GM23338 (cell line): ENCODE measurements around the gene NCK2. TPM values are rescaled to one million over a fixed set of nuclear protein-coding genes. Genes with fewer than 3 reads are reported as not detected.

Experiments used
- ATAC-seq: fragments of 200-7000 bp; cut with Tn5 transposase; 3 replicates; pipeline ENCODE4 v1.9.1; 2020
- DNase-seq: peaks from one replicate; pipeline ENCODE4 v3.0.0-alpha.2; 2015; ENCODE audit warnings: low spot score
- H2AFZ ChIP-seq: fragments of 200-600 bp; sonication (generic); 2 replicates; pipeline ENCODE4 v1.8.0; 2016; ENCODE audit warnings: antibody characterized with exemption, mild to moderate bottlenecking, moderate library complexity
- H3F3A ChIP-seq: fragments of 200-600 bp; sonication (generic); replicated peaks from 2 replicates; pipeline ENCODE4 v1.8.0; 2017; ENCODE audit warnings: antibody characterized with exemption, mixed run types, low read depth
- H3K27ac ChIP-seq: fragments of 200-600 bp; sonication (generic); 2 replicates; pipeline ENCODE4 v1.6.1; 2016; ENCODE audit warnings: low read depth
- H3K27me3 ChIP-seq: fragments of 200-600 bp; sonication (generic); 2 replicates; pipeline ENCODE4 v1.8.0; 2016; ENCODE audit warnings: mild to moderate bottlenecking, mixed run types, moderate library complexity; ENCODE audit not compliant: insufficient read depth
- H3K36me3 ChIP-seq: fragments of 200-600 bp; sonication (generic); 2 replicates; pipeline ENCODE4 v1.8.0; 2016; ENCODE audit warnings: mild to moderate bottlenecking; ENCODE audit not compliant: insufficient read depth
- H3K4me1 ChIP-seq: fragments of 200-600 bp; sonication (generic); 2 replicates; pipeline ENCODE4 v1.8.0; 2016; ENCODE audit warnings: mild to moderate bottlenecking, moderate library complexity; ENCODE audit not compliant: insufficient read depth
- H3K4me2 ChIP-seq: fragments of 200-600 bp; sonication (generic); 2 replicates; pipeline ENCODE4 v1.7.1; 2017; ENCODE audit warnings: mixed run types
- H3K4me3 ChIP-seq: fragments of 200-600 bp; sonication (generic); 2 replicates; pipeline ENCODE4 v1.6.1; 2016; ENCODE audit warnings: mixed run types
- H3K79me2 ChIP-seq: fragments of 200-600 bp; sonication (generic); replicated peaks from 2 replicates; pipeline ENCODE4 v1.8.0; 2017; ENCODE audit warnings: mild to moderate bottlenecking; ENCODE audit not compliant: insufficient read depth
- H3K9me2 ChIP-seq: fragments of 200-600 bp; sonication (generic); 2 replicates; pipeline ENCODE4 v1.8.0; 2017; ENCODE audit not compliant: insufficient read depth
- H4K20me1 ChIP-seq: fragments of 200-600 bp; sonication (generic); replicated peaks from 2 replicates; pipeline ENCODE4 v1.8.0; 2017; ENCODE audit warnings: mild to moderate bottlenecking; ENCODE audit not compliant: insufficient read depth
- H3K27ac Mint-ChIP-seq: 2 replicates; pipeline ENCODE4 v1.8.0; 2020; ENCODE audit warnings: inconsistent platforms, mild to moderate bottlenecking, moderate library complexity, mixed read lengths
- H3K27me3 Mint-ChIP-seq: 3 replicates; pipeline ENCODE4 v1.8.0; 2022; ENCODE audit warnings: low read depth, mild to moderate bottlenecking, moderate library complexity, mixed read lengths, inconsistent platforms; ENCODE audit not compliant: insufficient read depth, poor library complexity
- H3K36me3 Mint-ChIP-seq: 3 replicates; pipeline ENCODE4 v1.8.0; 2021; ENCODE audit warnings: low read depth, mild to moderate bottlenecking, inconsistent platforms, moderate library complexity, mixed read lengths
- H3K4me1 Mint-ChIP-seq: 3 replicates; pipeline ENCODE4 v1.8.0; 2020; ENCODE audit warnings: mild to moderate bottlenecking, inconsistent platforms, mixed read lengths
- H3K4me3 Mint-ChIP-seq: 3 replicates; pipeline ENCODE4 v1.8.0; 2021; ENCODE audit warnings: moderate library complexity, mild to moderate bottlenecking, inconsistent platforms, mixed read lengths
- H3K9me3 Mint-ChIP-seq: 3 replicates; pipeline ENCODE4 v1.8.0; 2020; ENCODE audit warnings: moderate library complexity, mild to moderate bottlenecking, inconsistent platforms, mixed read lengths
- CREB1 ChIP-seq: fragments of 250-450 bp; sonication (Bioruptor Pico); IDR thresholded peaks from 2 replicates; pipeline ENCODE4 v1.5.0; 2020; ENCODE audit warnings: low read depth, mild to moderate bottlenecking, moderate library complexity
- CTCF ChIP-seq, 2 experiments: fragments of 200-600 bp in 1 of 2; sonication (generic) in 1 of 2; conservative IDR thresholded peaks; 2 replicates each; pipeline versions ENCODE4 v1.5.1 to v1.6.1; 2016 to 2017; ENCODE audit warnings: antibody characterized with exemption in 2 of 2, low read depth in 2 of 2, mild to moderate bottlenecking in 2 of 2, moderate library complexity in 1 of 2
- EZH2 ChIP-seq: fragments of 200-600 bp; sonication (generic); IDR thresholded peaks from one replicate; pipeline ENCODE4 v1.8.0; 2017; ENCODE audit warnings: antibody characterized with exemption, mild to moderate bottlenecking, low read depth; ENCODE audit not compliant: unreplicated experiment
- EZH2phosphoT487 ChIP-seq: fragments of 200-600 bp; sonication (generic); IDR thresholded peaks from one replicate; pipeline ENCODE4 v1.8.1; 2018; ENCODE audit warnings: antibody characterized with exemption; ENCODE audit not compliant: unreplicated experiment
- JUNB ChIP-seq: IDR thresholded peaks from one replicate; pipeline ENCODE4 v1.6.1; 2016; ENCODE audit warnings: antibody characterized with exemption; ENCODE audit not compliant: unreplicated experiment
- NANOG ChIP-seq: IDR thresholded peaks from 2 replicates; pipeline ENCODE4 v1.6.1; 2016; ENCODE audit warnings: antibody characterized with exemption, borderline replicate concordance
- POLR2AphosphoS5 ChIP-seq: IDR thresholded peaks from 2 replicates; pipeline ENCODE4 v1.6.1; 2016; ENCODE audit warnings: antibody characterized with exemption, low read depth
- STAT1 ChIP-seq: IDR thresholded peaks from one replicate; pipeline ENCODE4 v1.6.1; 2016; ENCODE audit warnings: antibody characterized with exemption; ENCODE audit not compliant: unreplicated experiment
- ZNF114 ChIP-seq: fragments of 250-450 bp; sonication (Bioruptor Pico); IDR thresholded peaks from 2 replicates; pipeline ENCODE4 v1.5.0; 2020; ENCODE audit warnings: mild to moderate bottlenecking, moderate library complexity
- ZNF331 ChIP-seq: fragments of 250-450 bp; sonication (Bioruptor Pico); IDR thresholded peaks from 2 replicates; pipeline ENCODE4 v1.5.0; 2020; ENCODE audit warnings: low read depth, mild to moderate bottlenecking, moderate library complexity
- polyA plus RNA-seq: library from polyadenylated mRNA; unstranded; fragments of >200 nt; fragmentation: Nextera tagmentation; extraction: Ambion mirVana; gene quantifications from 2 replicates; pipeline ENCODE4 v1.2.1, GENCODE V29; 2016
- total RNA-seq: library from RNA; depleted of rRNA; stranded (reverse); fragments of >200 nt; shearing (Covaris generic); gene quantifications from 2 replicates; pipeline ENCODE4 v1.2.3, GENCODE V29; 2014
- TF ChIP-seq, protein P1 (sequence below): IDR thresholded peaks from one replicate; pipeline ENCODE4 v1.6.1; 2018; ENCODE audit warnings: antibody characterized with exemption; ENCODE audit not compliant: unreplicated experiment
- TF ChIP-seq, protein P2 (sequence below): IDR thresholded peaks from 2 replicates; pipeline ENCODE4 v1.6.1; 2016; ENCODE audit warnings: antibody characterized with exemption

Gene NCK2
- total and polyA plus RNA-seq, 2 experiments from 2014 or later, result 26.9 to 59.9 TPM

DNA sequence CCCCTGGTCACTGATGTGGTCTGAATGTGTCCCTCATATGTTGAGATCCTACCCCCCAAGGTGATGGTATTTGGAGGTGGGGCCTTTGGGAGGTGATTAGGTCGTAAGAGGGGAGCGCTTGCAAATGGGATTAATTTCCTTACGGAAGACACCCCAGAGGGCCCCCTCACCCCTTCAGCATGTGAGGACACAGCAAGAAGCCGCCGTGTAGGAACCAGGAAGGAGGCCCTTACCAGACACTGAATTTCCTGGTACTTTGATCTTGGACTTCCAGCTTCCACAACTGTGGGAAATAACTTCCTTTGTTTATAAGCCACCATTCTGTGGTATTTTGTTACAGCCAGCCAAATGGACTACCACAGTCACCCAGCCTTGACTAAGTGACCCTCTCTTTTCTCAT, 35.9 kb downstream of the NCK2 start (continued):
- TF ChIP-seq, protein P1, sequence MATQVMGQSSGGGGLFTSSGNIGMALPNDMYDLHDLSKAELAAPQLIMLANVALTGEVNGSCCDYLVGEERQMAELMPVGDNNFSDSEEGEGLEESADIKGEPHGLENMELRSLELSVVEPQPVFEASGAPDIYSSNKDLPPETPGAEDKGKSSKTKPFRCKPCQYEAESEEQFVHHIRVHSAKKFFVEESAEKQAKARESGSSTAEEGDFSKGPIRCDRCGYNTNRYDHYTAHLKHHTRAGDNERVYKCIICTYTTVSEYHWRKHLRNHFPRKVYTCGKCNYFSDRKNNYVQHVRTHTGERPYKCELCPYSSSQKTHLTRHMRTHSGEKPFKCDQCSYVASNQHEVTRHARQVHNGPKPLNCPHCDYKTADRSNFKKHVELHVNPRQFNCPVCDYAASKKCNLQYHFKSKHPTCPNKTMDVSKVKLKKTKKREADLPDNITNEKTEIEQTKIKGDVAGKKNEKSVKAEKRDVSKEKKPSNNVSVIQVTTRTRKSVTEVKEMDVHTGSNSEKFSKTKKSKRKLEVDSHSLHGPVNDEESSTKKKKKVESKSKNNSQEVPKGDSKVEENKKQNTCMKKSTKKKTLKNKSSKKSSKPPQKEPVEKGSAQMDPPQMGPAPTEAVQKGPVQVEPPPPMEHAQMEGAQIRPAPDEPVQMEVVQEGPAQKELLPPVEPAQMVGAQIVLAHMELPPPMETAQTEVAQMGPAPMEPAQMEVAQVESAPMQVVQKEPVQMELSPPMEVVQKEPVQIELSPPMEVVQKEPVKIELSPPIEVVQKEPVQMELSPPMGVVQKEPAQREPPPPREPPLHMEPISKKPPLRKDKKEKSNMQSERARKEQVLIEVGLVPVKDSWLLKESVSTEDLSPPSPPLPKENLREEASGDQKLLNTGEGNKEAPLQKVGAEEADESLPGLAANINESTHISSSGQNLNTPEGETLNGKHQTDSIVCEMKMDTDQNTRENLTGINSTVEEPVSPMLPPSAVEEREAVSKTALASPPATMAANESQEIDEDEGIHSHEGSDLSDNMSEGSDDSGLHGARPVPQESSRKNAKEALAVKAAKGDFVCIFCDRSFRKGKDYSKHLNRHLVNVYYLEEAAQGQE, result no peak
- TF ChIP-seq JUNB (no peak), ZNF331 (no peak), ZNF114 (CRISPR knock-in tag) (no peak), EZH2phosphoT487 (no peak), POLR2AphosphoS5 (no peak), CTCF (conservative IDR thresholded peaks at IDR 0.05; ENCODE audit: low read depth in 2 of 2) (no peak)

GRCh38 chr2:105781274-105781978, 36.7 kb downstream of the NCK2 start:
- peaks cover 58% of the 10 kb centered on the region for H4K20me1 ChIP-seq
- no peaks in the 10 kb centered on the region for H3F3A ChIP-seq
- Mint-ChIP-seq H3K36me3 (no peaks in the 10 kb centered on the region), H3K9me3 (no peaks in the 10 kb centered on the region; the same call in 2 of the 3 replicates), H3K27ac (no peak overlapping the region), H3K4me3 (no peak overlapping the region), H3K4me1 (peaks cover 61% of the 10 kb centered on the region), H3K27me3 (peaks cover 8% of the 10 kb centered on the region)
- H3K4me2 ChIP-seq, result no peak overlapping the region
- H3K9me2 ChIP-seq, result no peaks in the 10 kb centered on the region
- no peak overlapping the region for H3K4me3 ChIP-seq
- H3K4me1 ChIP-seq, result peaks cover 17% of the 10 kb centered on the region
- H2AFZ ChIP-seq, result no peak overlapping the region
- no peak overlapping the region for H3K27ac ChIP-seq
- no peaks in the 10 kb centered on the region for H3K36me3 ChIP-seq
- H3K79me2 ChIP-seq, result peaks cover 94% of the 10 kb centered on the region
- DNase-seq, result no peak
- no peak for ATAC-seq
- H3K27me3 ChIP-seq, result no peaks in the 10 kb centered on the region
- TF ChIP-seq ZNF114 (CRISPR knock-in tag) (no peak), STAT1 (no peak), JUNB (no peak), EZH2 (no peak), CTCF (conservative IDR thresholded peaks at IDR 0.05; ENCODE audit: low read depth in 2 of 2) (no peak), ZNF331 (no peak), CREB1 (CRISPR knock-in tag) (no peak), POLR2AphosphoS5 (no peak), EZH2phosphoT487 (no peak), NANOG (no peak)
- TF ChIP-seq, protein P2, sequence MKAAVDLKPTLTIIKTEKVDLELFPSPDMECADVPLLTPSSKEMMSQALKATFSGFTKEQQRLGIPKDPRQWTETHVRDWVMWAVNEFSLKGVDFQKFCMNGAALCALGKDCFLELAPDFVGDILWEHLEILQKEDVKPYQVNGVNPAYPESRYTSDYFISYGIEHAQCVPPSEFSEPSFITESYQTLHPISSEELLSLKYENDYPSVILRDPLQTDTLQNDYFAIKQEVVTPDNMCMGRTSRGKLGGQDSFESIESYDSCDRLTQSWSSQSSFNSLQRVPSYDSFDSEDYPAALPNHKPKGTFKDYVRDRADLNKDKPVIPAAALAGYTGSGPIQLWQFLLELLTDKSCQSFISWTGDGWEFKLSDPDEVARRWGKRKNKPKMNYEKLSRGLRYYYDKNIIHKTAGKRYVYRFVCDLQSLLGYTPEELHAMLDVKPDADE, result no peak
- TF ChIP-seq, protein P1, result no peak
